Endothelial cell of umbilical vein (primary cell): Measurements from ENCODE around the gene GOLPH3L. TPM values are rescaled to one million over a fixed set of nuclear protein-coding genes. Genes with fewer than 3 reads are reported as not detected.
"Not testable (repeated sequence)": the region's sequence is repeated elsewhere in the genome, so short reads cannot be mapped to it uniquely, and the experiment has no call there.

Experiments used
- BruUV-seq: library from RNA; stranded (reverse); fragments of 400-500 nt; replicated peaks from 2 replicates; lab custom pipeline; 2021; lab: Mats Ljungman, UMichigan
- CTCF ChIA-PET: fragments of 300-600, 350-600 bp; sonication (Branson Sonifier 250); formaldehyde crosslinking; loops from one replicate; lab custom pipeline; 2021; ENCODE audit warnings: antibody characterized with exemption, inconsistent platforms; lab: Charles Lee
- POLR2A ChIA-PET: fragments of 300-600, 350-600 bp; sonication (Branson Sonifier 250); formaldehyde crosslinking; loops from one replicate; lab custom pipeline; 2021; ENCODE audit warnings: antibody characterized with exemption, inconsistent platforms; lab: Charles Lee
- DNase-seq: peaks from one replicate; pipeline ENCODE4 v3.0.0-alpha.2; 2011; ENCODE audit warnings: low read depth, low spot score
- FAIRE-seq: peaks from 2 replicates; lab custom pipeline; 2011; peaks lifted over from hg19 to GRCh38; lab: Jason Lieb, UNC
- H2AFZ ChIP-seq: 2 replicates; pipeline ENCODE4 v1.6.0; 2012; ENCODE audit warnings: low read depth, low read length, control low read depth, inconsistent platforms
- H3K27ac ChIP-seq: 2 replicates; pipeline ENCODE4 v1.5.1; 2011; ENCODE audit warnings: low read depth, mild to moderate bottlenecking, control low read depth, low read length, moderate library complexity; ENCODE audit not compliant: insufficient read depth
- H3K27me3 ChIP-seq, 2 experiments: 2 replicates each; pipeline versions ENCODE4 v1.6.0 to v1.6.1; 2011; ENCODE audit warnings: low read length in 2 of 2, mixed read lengths in 1 of 2; ENCODE audit not compliant: control insufficient read depth in 2 of 2, insufficient read depth in 2 of 2
- H3K36me3 ChIP-seq, 2 experiments: 2 replicates in 1 of 2; 3 replicates in 1 of 2; pipeline ENCODE4 v1.5.1; 2011; ENCODE audit warnings: low read length in 2 of 2, mild to moderate bottlenecking in 1 of 2, moderate library complexity in 1 of 2; ENCODE audit not compliant: control insufficient read depth in 2 of 2, insufficient read depth in 2 of 2; ENCODE audit errors: extremely low read depth in 1 of 2
- H3K4me1 ChIP-seq: 3 replicates; pipeline ENCODE4 v1.5.1; 2011; ENCODE audit warnings: mild to moderate bottlenecking, low read length; ENCODE audit not compliant: control insufficient read depth, insufficient read depth; ENCODE audit errors: extremely low read depth
- H3K4me2 ChIP-seq: 2 replicates; pipeline ENCODE4 v1.6.1; 2011; ENCODE audit warnings: low read length, control low read depth, mixed read lengths; ENCODE audit not compliant: insufficient read depth
- H3K4me3 ChIP-seq, 3 experiments: fragments of 200-600 bp in 1 of 3; sonication (generic), shearing (Covaris generic) in 1 of 3; replicated peaks in 1 of 3; 2 replicates each; pipeline ENCODE4 v1.5.1; 2011 to 2016; ENCODE audit warnings: control low read depth in 3 of 3, low read length in 3 of 3, mild to moderate bottlenecking in 2 of 3, inconsistent platforms in 1 of 3, low read depth in 1 of 3, moderate library complexity in 1 of 3; ENCODE audit not compliant: insufficient read depth in 1 of 3
- H3K79me2 ChIP-seq: 2 replicates; pipeline ENCODE4 v1.6.0; 2012; ENCODE audit warnings: low read length, inconsistent platforms; ENCODE audit not compliant: control insufficient read depth, insufficient read depth
- H3K9ac ChIP-seq: replicated peaks from 2 replicates; pipeline ENCODE3; 2011; ENCODE audit warnings: low read length, control low read depth; ENCODE audit not compliant: insufficient read depth; ENCODE audit errors: extremely low read depth
- H3K9me1 ChIP-seq: replicated peaks from 3 replicates; pipeline ENCODE4 v1.6.0; 2011; ENCODE audit warnings: mild to moderate bottlenecking, low read length; ENCODE audit not compliant: control insufficient read depth, insufficient read depth; ENCODE audit errors: extremely low read depth
- H3K9me3 ChIP-seq: replicated peaks from 2 replicates; pipeline ENCODE4 v1.5.1; 2012; ENCODE audit warnings: low read length, inconsistent platforms; ENCODE audit not compliant: control insufficient read depth, insufficient read depth
- H4K20me1 ChIP-seq: replicated peaks from 2 replicates; pipeline ENCODE3; 2011; ENCODE audit warnings: mild to moderate bottlenecking, low read length; ENCODE audit not compliant: control insufficient read depth, insufficient read depth; ENCODE audit errors: extremely low read depth
- dilution Hi-C: fragments of 300-500 bp; cut with MboI; formaldehyde crosslinking; loops from one replicate; pipeline ENCODE4 v1.15.0; 2019; ENCODE audit warnings: low sequenced_read_pairs; ENCODE audit not compliant: extremely low pct_ligation_motif_present
- intact Hi-C: fragments of 100-400 bp; cut with micrococcal nuclease; formaldehyde crosslinking; loops from one replicate; pipeline ENCODE4 v1.10.0; 2022
- polyA plus RNA-seq, 4 experiments: library from polyadenylated mRNA; depleted of rRNA in 3 of 4; stranded (reverse) in 3 of 4; unstranded in 1 of 4; fragments of >200 nt; gene quantifications; 2 replicates each; pipeline versions ENCODE4 v1.2.1 to v1.2.3, GENCODE V29; 2011 to 2012; ENCODE audit warnings: missing spikeins in 1 of 4
- total RNA-seq: library from RNA; stranded (reverse); gene quantifications from 2 replicates; pipeline ENCODE4 v1.2.3, GENCODE V29; 2021

GOLPH3L gene
- total and polyA plus RNA-seq, 2 donors (not counting 3 experiments of a cell fraction or from before 2014, with no cell fraction given) = 15.7 to 34.9 TPM

GRCh38 chr1:150624546-150624945, 72.4 kb downstream of the GOLPH3L start:
- H3K9me3 ChIP-seq, FAIRE-seq, H3K4me2 ChIP-seq, H2AFZ ChIP-seq, dilution Hi-C loops, H3K27ac ChIP-seq, DNase-seq, POLR2A ChIA-PET, H4K20me1 ChIP-seq, H3K27me3 ChIP-seq, BruUV-seq, H3K4me3 ChIP-seq, H3K9me1 ChIP-seq, H3K9ac ChIP-seq: not testable (repeated sequence)
- peaks cover 28% of the 10 kb centered on the region for H3K79me2 ChIP-seq
- CTCF ChIA-PET = interaction anchor here (7.8 to 13.1 kb wide), 2 partner anchors 47 to 60 kb away, joined by 147 to 288 read pairs; partner anchors contain the start of gene MCL1
- H3K4me1 ChIP-seq = peaks cover 37% of the 10 kb centered on the region
- peaks cover 10 to 17% of the 10 kb centered on the region in 2 experiments for H3K36me3 ChIP-seq
- intact Hi-C loops = loop anchor here (5.0 to 10.0 kb wide), 3 partner anchors 162 to 298 kb away; partner anchors contain the start of gene RPRD2

GRCh38 chr1:150624134-150624533, 72.8 kb downstream of the GOLPH3L start:
- H3K27me3 ChIP-seq, POLR2A ChIA-PET, H3K4me3 ChIP-seq, H3K9me1 ChIP-seq, H3K4me2 ChIP-seq, H2AFZ ChIP-seq, H4K20me1 ChIP-seq, dilution Hi-C loops, DNase-seq, H3K27ac ChIP-seq, FAIRE-seq, H3K9me3 ChIP-seq, BruUV-seq, H3K9ac ChIP-seq: not testable (repeated sequence)
- Histone ChIP-seq H3K36me3 (peaks cover 10 to 17% of the 10 kb centered on the region in 2 experiments), H3K4me1 (peaks cover 38% of the 10 kb centered on the region), H3K79me2 (peaks cover 28% of the 10 kb centered on the region)
- CTCF ChIA-PET = interaction anchor here (7.8 to 13.1 kb wide), 2 partner anchors 47 to 59 kb away, joined by 147 to 288 read pairs; partner anchors contain the start of gene MCL1
- intact Hi-C loops = loop anchor here (5.0 to 10.0 kb wide), 3 partner anchors 162 to 298 kb away; partner anchors contain the start of gene RPRD2
